GM19328 (cell line): ENCODE results near the gene HIBCH.
"Not testable (repeated sequence)": the region's sequence is repeated elsewhere in the genome, so short reads cannot be mapped to it uniquely, and the experiment has no call there.

ENCODE experiments used
- ATAC-seq: cut with Tn5 transposase; IDR thresholded peaks from one replicate; pipeline ENCODE4 v1.9.1; 2021; ENCODE audit warnings: mild to moderate bottlenecking, moderate library complexity; ENCODE audit not compliant: unreplicated experiment

Gene HIBCH

DNA sequence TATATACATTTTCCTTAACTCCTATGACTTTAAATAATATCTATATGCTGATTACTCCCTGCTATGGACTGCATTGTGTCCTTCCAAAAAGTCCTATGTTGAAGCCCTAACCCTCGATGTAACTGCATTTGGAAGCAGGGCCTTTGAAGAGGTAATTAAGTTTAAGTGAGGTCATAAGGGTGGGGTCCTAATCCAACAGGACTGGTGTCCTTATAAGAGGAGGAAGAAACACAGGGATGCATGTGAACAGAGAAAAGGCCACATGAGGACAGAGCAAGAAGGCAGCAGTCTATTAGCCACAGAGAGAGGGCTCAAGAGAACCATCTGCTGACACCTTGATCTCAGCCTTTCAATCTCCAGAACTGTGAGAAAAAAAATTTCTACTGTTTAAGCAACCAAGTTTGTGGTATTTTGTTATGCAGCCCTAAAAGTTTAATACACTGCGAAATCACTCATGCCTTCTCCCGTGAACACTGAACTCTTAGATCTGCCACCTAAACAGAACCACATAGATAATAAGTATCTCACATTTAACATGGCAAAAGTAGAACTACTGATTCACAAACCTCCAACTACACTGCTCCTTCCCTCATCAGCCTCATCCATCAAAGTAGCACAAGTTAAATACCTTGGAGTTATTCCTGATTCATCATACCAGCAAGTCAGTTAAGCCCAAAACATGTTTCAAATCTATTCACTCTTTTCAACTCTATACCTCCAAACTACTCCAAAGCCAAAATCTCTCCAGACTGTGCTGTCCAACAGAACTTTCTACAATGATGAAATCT is 65.4 kb downstream of the HIBCH start:
- no peak for ATAC-seq

DNA sequence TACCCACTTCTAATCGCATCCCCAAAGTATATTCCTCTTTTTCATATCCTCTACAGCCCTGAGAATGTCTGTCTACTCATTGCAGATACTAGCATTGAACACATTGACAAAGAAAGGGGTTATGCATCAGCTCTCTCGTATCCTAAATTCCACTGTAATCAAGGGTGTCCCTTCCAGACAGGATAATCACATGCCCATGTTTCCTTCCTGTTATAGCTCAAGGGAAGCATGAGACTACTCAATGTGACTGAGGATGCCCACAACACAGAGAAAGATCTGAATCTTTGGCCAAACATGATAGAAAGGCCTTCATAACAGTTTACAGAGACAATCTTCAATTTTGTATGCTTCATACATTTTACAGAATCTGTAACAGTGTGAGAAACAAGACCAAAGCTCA is 69.2 kb downstream of the HIBCH start:
- ATAC-seq, result no peak

DNA sequence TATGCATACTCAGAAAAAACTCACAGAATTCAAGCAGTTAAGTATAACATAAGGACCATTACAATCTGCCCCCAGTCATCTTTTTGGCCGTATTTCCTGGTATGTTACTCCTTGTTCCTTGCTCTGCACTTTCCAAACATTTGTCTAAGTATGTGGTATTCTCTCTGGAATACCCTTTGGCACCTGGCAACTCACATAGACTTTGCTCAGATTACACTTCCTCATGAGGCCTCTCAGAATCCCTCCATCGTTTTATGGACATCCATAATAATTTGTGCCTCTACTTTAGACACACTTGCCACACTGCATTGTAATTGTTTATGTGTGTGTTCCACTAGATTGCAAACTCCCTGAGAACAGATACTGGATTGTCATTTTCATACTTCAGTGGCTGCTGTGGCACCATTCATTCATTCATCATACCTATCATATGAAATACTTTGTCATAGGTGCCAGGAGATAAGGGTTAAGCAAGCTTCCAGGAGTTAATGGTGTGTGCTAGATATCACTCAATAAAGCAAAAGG is 84.0 kb downstream of the HIBCH start:
- ATAC-seq, result no peak

DNA sequence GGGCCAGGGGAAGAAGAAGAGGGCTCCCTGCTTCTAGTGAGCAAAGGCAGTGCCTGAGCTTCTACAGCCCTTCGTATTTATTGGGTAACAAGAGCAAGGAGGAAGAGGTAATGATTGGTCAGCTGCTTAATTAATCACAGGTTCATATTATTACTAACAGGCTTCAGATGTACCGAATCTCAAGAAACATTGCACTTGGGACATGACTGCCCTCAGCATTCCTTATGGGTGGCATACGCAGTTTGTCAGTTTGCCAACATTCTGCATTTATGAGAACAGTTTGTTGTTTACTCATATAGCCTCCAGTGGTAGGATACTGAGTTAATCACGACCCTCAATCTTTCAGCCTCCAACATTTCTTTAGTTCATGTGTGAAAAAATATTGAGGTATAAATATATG is 84.5 kb downstream of the HIBCH start:
- ATAC-seq, result no peak

DNA sequence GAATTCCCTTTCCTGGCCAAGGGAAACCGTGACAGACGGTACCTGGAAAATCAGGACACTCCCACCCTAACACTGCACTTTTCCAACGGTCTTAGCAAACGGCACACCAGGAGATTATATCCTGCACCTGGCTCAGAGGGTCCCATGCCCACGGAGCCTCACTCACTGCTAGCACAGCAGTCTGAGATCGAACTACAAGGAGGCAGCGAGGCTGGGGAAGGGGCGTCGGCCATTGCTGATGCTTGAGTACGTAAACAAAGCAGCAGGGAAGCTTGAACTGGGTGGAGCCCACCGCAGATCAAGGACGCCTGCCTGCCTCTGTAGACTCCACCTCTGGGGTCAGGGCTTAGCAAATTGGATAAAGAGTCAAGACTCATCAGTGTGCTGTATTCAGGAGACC is 95.6 kb downstream of the HIBCH start:
- not testable (repeated sequence) for ATAC-seq

DNA sequence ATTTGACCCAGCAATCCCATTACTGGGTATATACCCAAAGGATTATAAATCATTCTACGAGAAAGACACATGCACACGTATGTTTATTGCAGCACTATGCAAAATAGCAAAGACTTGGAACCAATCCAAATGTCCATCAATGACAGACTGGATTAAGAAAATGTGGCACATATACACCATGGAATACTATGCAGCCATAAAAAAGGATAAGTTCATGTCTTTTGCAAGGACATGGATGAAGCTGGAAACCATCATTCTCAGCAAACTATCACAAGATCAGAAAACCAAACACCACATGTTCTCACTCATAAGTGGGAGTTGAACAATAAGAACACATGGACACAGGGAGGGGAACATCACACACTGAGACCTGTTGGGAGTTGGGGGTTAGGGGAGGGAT is 96.9 kb downstream of the HIBCH start:
- not testable (repeated sequence) for ATAC-seq

DNA sequence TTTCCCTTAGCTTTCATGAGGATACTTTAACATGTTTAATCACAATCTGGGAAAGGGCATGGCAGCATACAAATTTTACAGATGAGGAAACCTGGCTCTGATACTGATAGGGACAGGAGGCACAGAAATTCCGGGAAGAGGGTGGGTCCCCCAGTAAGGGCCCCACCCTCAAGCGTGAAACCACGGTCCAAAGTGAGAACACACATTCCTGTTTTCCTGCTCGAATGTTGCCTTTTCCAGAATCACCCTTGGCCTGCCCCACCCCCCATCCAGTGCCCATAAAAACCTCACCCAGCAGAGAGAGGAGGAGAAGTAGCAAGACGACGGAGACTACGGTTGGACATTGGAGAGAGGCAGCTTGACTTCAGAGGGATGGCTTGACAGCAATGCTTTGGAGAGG is 98.2 kb downstream of the HIBCH start:
- no peak for ATAC-seq

DNA sequence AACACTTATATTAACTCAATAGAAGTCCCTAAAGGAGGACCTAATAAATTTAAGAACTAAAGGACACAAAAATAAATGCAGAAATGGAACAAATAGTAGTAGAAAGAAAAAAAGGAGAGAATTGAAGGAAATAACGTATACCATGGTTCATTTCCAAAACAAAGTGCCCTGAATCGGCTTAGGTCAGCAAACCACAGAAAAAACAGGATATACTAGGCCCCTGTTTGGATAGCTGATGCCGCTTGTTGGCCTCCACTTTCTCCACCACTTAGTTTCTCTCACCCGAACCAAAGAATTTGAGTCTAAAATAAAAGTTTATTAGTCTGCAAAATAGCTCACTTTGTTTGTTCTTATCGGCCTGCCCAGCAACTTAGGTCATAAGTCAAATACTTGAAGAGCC is 100.4 kb downstream of the HIBCH start:
- ATAC-seq, result no peak

DNA sequence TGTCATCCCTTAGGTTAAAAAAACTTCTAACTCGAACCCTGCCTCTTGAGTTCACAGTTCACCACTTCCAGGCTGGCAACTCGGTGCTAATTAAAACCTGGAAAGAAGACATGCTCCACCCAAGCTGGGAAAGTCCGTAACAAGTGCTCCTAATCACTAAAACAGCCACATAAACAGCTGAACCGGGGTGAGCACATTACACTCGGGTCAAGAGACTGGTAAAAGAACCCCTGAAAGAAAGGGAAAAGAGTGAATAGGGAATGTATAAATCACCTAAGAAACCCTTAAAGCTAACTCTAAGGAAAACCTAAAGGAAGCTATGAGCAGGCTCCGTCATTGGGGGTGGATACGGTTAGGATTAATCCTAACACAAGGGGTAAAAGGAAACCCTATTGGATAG is 102.0 kb downstream of the HIBCH start:
- ATAC-seq, result no peak

DNA sequence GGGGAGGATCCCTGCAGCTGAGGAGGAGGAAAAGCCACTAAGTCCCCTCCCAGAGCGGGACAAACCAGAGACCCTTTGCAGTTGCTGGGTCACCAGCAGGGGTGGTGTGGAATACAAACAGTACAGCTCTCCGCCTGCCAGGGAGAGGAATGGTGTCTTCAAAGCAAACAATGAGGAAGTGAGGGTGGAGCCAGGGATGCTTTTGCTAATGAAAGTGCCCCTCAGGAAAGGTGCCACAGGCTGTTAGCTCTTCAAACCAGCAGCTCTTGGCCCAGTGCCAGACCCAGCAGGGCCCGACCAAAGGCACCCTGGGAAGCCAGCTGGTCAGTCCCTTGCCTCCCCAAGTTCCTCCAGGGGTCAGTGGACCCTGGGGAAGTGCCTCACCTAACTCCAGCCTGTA is 102.8 kb downstream of the HIBCH start:
- ATAC-seq, result no peak

DNA sequence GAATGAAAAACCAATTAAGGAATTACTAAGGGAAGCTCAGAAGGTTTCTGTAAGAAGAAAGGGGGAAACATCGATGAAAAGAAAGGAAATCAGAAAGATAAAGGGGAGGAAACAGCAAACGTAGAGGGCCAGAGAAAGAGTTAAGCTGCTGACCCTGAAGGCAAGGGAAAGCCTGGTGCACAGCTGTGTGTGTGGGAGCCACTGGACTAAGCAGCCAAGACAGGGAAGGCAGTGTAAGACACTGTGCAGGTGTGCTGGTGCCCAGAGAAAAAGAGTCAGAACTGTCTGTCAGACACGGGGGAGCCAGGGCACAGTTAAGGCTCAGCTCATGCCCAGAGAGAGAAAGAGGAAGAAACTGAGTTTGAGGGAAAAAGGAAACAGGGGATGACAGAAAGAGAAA is 104.0 kb downstream of the HIBCH start:
- ATAC-seq, result no peak

DNA sequence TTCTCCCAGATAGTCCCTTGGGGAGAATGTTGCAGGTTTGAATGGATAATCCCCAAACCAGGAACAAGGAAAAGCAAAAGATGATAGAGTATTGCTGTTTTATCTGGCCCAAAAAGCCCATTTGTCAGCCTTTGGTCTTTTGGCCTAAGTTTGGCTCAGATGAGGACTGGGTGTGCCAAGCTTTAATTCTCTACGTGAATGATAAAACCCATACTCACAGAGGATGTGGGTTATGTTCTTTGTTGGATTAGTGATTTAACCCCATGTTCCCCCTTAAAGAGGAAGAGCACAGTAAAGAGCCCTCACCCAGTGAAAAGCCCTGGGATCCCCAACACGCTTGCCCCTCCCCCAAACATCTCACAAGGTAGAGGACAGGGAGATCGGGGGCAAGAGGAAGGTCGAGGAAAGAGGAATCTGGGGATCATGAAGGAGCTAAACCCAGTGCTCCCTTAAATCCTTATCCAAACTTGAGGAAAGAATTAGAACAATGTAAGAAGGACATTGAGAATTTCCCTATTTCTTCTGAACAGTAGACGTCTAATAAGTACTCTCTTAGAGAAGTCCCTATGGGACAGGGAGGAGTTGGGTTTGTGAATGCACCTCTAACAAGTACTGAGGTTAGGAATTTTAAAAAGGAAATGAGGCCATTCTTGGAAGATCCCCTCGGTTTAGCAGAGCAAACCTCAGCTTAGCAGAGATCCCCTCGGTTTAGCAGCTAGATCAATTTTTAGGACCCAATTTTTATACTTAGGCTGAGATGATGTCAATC is 105.0 kb downstream of the HIBCH start:
- no peak for ATAC-seq

DNA sequence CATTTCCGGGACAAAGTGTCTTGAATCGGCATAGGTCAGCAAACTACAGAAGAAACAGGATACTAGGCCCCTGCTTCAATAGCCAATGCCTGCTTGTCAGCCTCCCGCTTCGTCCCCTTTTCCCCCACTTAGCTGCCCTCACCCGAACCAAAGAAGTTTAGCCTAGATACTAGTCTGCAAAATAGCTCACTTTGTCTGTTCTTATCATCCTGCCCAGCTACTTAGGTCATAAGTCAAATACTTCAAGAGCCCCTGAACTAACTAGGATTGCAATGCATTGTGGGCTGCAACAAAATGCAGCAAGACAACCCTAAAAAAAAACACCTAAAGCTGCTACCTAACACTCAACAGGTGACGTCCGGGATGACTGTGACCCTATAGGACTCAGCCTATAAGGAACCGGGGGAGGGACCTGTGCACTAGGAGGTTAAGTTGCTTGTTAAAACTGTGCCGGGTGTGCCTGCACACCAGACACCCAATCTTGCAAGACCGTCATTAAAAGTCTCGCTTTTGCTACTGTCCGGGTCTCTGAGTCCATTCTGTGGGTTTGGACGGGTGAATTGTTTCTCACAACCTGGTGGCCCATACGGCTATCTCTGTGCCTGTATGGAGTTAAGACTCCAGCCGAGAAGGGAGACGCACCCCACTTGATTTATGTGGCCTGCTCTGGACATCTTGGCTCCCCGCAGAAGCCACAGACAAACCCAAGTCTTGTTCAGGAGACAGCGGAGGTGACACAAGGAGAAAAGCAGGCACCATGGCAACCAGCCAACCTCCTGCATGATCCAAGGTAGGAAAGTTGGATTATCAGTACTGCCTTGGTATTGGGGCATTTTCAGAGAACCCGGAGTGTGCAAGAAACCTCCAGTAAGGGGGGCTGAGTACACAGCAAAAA is 105.9 kb downstream of the HIBCH start:
- ATAC-seq, result no peak

DNA sequence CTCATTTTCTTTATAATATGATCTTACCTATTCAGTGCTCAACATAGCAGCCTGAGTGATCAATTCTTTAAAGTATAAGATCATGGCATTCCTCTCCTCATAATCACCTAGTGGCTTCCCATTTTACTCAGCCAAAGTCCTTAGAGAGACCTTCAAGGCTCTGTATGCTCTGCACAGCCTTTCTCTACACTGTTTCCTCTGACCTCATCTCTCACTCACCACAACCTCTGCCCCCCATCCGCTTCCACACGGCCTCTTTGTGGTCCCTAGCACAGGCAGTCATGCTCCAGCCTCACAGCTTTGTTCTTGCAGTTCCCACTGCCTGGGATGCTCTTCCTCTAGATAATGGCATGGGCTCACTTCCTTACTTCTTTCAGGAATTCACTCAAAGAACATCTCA is 109.2 kb downstream of the HIBCH start:
- no peak for ATAC-seq

DNA sequence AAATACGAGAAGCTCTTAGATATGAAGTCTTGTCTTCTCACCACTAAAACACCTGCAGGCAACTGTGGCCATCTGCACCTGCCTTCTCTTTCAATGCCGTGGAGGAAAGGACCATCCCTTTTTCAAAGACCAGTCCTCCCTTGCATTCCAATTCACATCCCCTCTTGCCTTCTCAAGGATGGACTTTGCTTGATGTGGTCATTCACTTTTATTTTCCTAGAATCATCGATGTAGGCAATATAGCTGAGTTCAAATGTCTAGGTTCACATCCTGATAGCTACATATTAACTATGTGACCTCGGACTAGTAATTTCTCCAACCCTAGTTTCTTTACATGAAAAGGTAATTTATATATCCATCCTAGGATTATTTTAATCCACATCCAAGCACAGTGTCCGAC is 110.1 kb downstream of the HIBCH start:
- no peak for ATAC-seq

DNA sequence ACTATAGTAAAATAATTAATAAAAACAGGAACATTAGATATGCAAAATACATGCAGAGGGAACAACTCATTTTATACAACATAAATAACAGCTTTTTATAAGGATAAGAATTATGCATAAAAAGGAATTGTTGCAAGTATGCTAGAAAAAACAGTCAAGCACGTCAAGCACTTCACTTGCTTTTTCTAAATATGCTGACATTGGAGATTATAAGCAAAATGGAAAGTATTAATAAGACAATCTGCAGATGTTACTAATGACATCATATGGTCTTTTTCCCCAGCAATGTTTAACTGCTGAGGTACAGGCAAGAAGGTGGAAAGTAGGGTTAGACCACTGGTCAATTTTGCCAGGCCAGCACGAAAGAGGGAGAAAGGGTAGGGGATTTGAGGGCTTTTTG is 111.7 kb downstream of the HIBCH start:
- ATAC-seq, result no peak

DNA sequence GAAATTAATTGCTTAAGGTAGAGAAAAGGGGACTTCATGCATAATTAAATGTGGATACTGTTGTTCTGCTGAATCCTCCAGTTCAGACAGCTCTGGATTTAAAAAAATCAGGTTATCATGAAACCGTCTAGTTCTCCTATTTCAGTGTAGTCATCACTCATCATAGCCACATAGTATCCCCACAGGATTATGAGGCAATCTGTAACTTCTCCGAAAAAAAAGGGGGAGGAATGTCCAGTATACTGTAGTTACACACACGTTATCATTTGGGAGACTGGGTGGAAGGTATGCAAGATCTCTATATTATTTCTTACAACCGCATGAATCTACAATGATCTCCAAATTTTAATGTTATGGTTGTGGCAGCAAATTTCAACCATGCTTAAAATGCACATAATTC is 114.0 kb downstream of the HIBCH start:
- no peak for ATAC-seq

DNA sequence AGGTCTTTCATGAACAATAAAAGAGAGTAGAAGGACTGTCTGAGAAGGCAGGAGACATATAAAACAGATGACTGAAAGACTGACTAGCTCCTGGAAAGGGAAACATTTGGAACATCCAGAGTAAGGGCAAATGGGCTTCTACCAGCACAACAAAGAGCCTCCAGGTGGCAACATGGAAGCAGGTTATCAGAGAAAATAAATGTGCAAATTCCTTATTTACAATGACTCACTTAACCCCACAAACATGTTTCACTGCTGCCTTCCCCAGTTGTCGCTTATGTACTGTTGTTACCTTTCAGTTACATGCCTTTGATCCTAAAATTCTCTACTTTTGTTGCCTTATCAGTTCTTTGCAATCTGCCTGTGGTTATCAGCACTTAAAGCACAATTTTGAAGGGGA is 117.0 kb downstream of the HIBCH start:
- ATAC-seq, result no peak

DNA sequence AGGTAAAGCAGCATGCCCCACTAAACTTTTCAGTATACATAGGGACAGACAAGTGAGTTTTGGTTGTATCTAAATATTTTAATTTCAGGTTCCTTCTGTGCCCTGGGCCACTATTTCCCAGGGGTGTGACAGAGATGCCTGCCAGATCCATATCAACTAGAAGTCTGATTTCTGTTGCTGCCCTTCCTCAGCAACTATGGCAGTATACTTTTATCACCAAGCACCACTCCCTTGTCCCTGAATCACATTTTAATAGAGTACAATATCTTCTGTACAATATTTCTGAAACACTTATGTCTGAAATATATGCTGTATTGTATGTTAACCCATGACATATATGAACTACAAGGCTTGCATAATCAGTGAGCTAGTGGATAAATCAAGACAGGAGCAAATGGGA is 117.6 kb downstream of the HIBCH start:
- no peak for ATAC-seq

DNA sequence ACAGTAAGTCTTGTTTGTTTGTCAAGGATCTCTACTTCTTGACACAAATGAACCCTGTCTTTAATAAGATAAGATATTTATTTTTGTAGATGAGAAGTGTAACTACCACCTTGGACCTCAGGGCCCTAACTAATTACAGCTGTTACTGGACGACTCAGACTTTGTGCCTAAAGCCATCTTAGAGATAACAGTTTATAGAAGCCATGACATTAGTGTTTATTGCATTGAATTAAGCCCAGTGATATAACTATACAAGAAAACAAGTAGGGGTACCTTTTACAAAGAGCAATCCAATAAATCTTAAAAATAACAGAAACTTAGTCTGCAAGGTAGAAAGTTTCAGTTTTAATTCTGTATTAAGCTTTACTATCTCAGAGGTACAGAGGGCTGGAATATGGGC is 119.0 kb downstream of the HIBCH start:
- no peak for ATAC-seq

DNA sequence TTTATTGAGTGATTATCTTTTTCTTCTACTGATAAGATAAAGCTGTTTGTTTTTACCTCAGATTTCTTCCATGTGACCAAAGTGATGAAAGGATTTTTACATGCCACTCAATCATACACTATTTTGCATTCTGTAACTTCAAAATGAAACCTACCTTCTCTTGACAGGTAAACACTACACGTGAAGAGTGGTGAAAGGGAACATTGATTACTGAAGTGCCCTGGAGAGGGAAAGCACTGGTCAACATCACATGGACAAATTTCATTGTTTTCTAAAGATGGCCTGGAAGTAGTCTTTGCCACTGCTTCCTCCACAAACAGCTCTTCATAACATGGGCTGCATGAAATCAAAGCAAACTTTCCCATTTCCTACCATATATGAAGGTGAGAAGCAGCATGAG is 120.1 kb downstream of the HIBCH start:
- no peak for ATAC-seq
